ENCODE data around the gene DPP6.

DNA sequence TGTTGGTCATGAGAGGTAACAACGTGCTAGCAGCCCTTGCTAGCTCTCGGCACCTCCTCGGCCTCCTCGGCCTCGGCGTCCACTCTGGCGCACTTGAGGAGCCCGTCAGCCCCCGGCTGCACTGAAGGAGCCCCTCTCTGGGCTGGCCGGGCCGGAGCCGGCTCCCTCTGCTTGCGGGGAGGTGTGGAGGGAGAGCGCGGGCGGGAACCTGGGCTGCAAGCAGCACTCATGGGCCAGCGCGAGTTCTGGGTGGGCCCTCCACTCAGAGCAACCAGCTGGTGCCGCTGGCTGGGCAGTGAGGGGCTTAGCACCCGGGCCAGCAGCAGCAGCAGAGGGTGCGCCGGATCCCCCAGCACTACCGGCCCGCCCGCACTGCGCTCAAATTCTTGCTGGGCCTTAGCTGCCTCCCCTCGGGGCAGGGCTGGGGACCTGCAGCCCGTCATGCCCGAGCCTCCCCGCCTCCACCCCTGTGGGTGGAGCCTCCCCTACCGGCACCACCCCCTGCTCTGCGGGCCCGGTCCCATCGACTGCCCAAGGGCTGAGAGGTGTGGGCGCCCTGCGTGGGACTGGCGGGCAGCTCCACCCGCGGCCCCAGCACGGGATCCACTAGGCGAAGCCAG is 854.6 kb downstream of the DPP6 start:
- TF ChIP-seq, protein P1, sequence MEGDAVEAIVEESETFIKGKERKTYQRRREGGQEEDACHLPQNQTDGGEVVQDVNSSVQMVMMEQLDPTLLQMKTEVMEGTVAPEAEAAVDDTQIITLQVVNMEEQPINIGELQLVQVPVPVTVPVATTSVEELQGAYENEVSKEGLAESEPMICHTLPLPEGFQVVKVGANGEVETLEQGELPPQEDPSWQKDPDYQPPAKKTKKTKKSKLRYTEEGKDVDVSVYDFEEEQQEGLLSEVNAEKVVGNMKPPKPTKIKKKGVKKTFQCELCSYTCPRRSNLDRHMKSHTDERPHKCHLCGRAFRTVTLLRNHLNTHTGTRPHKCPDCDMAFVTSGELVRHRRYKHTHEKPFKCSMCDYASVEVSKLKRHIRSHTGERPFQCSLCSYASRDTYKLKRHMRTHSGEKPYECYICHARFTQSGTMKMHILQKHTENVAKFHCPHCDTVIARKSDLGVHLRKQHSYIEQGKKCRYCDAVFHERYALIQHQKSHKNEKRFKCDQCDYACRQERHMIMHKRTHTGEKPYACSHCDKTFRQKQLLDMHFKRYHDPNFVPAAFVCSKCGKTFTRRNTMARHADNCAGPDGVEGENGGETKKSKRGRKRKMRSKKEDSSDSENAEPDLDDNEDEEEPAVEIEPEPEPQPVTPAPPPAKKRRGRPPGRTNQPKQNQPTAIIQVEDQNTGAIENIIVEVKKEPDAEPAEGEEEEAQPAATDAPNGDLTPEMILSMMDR (IDR thresholded peaks at IDR 0.05), result no peak
- TF ChIP-seq POLR2A (IDR thresholded peaks at IDR 0.05), result no peak
- TF ChIP-seq POLR2AphosphoS5 (IDR thresholded peaks at IDR 0.05), result no peak
